Bronchial epithelial cell (primary cell): ENCODE measurements around the gene RAD51B. TPM values are rescaled to one million over a fixed set of nuclear protein-coding genes. Genes with fewer than 3 reads are reported as not detected.

ENCODE experiments used
- DNase-seq: peaks from one replicate; pipeline ENCODE4 v3.0.0-alpha.2; 2010; ENCODE audit warnings: low read depth
- FAIRE-seq: peaks from 2 replicates; lab custom pipeline; 2011; peaks lifted over from hg19 to GRCh38; lab: Jason Lieb, UNC
- H3K27me3 ChIP-seq: 2 replicates; pipeline ENCODE4 v1.5.1; 2011; ENCODE audit warnings: low read length; ENCODE audit not compliant: control insufficient read depth, insufficient read depth
- H3K36me3 ChIP-seq: 2 replicates; pipeline ENCODE4 v1.5.1; 2011; ENCODE audit warnings: low read length; ENCODE audit not compliant: control insufficient read depth, insufficient read depth
- H3K4me3 ChIP-seq: 2 replicates; pipeline ENCODE4 v1.5.1; 2011; ENCODE audit warnings: mild to moderate bottlenecking, low read depth, low read length, control low read depth
- CTCF ChIP-seq: IDR thresholded peaks from 2 replicates; pipeline ENCODE4 v1.5.1; 2011; ENCODE audit warnings: mild to moderate bottlenecking, moderate library complexity, low read length, control low read depth, inconsistent platforms; ENCODE audit not compliant: insufficient read depth, severe bottlenecking
- total RNA-seq: library from RNA; depleted of rRNA; stranded (reverse); fragments of >200 nt; gene quantifications from 2 replicates; pipeline ENCODE4 v1.2.1, GENCODE V29; 2014

RAD51B gene
- total RNA-seq, 1 donor from 2014 or later, result 12.1 TPM

- Histone ChIP-seq H3K36me3 (no peaks in the 10 kb centered on the region), H3K4me3 (no peak overlapping the region), H3K27me3 (no peaks in the 10 kb centered on the region)
- no peak for DNase-seq
- no peak for FAIRE-seq
- no peak for TF ChIP-seq CTCF
These were observed 705.9 kb downstream of the RAD51B start for GRCh38 chr14:68525516-68525915.

- TF ChIP-seq CTCF, result no peak
- no peaks in the 10 kb centered on the region for H3K36me3 ChIP-seq
- H3K27me3 ChIP-seq, result no peaks in the 10 kb centered on the region
- H3K4me3 ChIP-seq, result no peak overlapping the region
- DNase-seq, result peak; percentile 92
- FAIRE-seq, result no peak
These were observed 707.0 kb downstream of the RAD51B start for GRCh38 chr14:68526512-68527091.

- TF ChIP-seq CTCF, result no peak
- Histone ChIP-seq H3K4me3 (no peak overlapping the region), H3K27me3 (no peaks in the 10 kb centered on the region), H3K36me3 (no peaks in the 10 kb centered on the region)
- DNase-seq (no peak), FAIRE-seq (no peak)
These were observed 707.8 kb downstream of the RAD51B start for GRCh38 chr14:68527329-68527851.

- Histone ChIP-seq H3K36me3 (no peaks in the 10 kb centered on the region), H3K27me3 (no peaks in the 10 kb centered on the region), H3K4me3 (no peak overlapping the region)
- TF ChIP-seq CTCF, result no peak
- DNase-seq, result no peak
- FAIRE-seq, result no peak
These were observed 708.6 kb downstream of the RAD51B start for GRCh38 chr14:68528040-68528687.

- FAIRE-seq, result no peak
- Histone ChIP-seq H3K27me3 (no peaks in the 10 kb centered on the region), H3K4me3 (no peak overlapping the region), H3K36me3 (no peaks in the 10 kb centered on the region)
- TF ChIP-seq CTCF, result no peak
- DNase-seq, result no peak
These were observed 710.9 kb downstream of the RAD51B start for GRCh38 chr14:68530443-68530842.
